ENCODE measurements around the gene CYP4A22.
"Not testable (repeated sequence)": the region's sequence is repeated elsewhere in the genome, so short reads cannot be mapped to it uniquely, and the experiment has no call there.

- TF ChIP-seq CTCF, EZH2 (IDR thresholded peaks at IDR 0.05): not testable (repeated sequence)
These were observed 19.2 kb downstream of the CYP4A22 start for GRCh38 chr1:47156457-47156856.
